Lower leg skin (tissue), 4 donors: Measurements from ENCODE around the gene FAM25C. TPM values are rescaled to one million over a fixed set of nuclear protein-coding genes. Genes with fewer than 3 reads are reported as not detected.
A peak's percentile ranks its signal among the peaks of the same experiment; 100 is the strongest.
"Not testable (repeated sequence)": the region's sequence is repeated elsewhere in the genome, so short reads cannot be mapped to it uniquely, and the experiment has no call there.

Experiments
- DNase-seq, 2 donors: peaks; one replicate each; pipeline ENCODE4 v3.0.0-alpha.2; 2019; ENCODE audit warnings: low spot score in 2 of 2
- H3K4me3 ChIP-seq: fragments of 200-600 bp; sonication (generic); 2 replicates; pipeline ENCODE4 v1.5.1; 2017; ENCODE audit warnings: mild to moderate bottlenecking, low read depth; ENCODE audit not compliant: poor library complexity, severe bottlenecking
- WGBS, 2 donors: methylation state at CpG; one replicate each; pipeline ENCODE4 v1.1.5; 2018; 5-methylcytosine and 5-hydroxymethylcytosine counted together
- intact Hi-C: fragments of 100-400 bp; cut with DNase I; formaldehyde crosslinking; loops from one replicate; pipeline ENCODE4 v1.15.0; 2023; ENCODE audit warnings: low total_unique reads
- total RNA-seq, 4 donors: library from RNA; depleted of rRNA; stranded (reverse); fragments of >200 nt; gene quantifications; one replicate each; pipeline ENCODE4 v1.1.0, GENCODE V29; 2016

FAM25C gene
- total RNA-seq: 100 to 1,000 TPM in 3 of 4 donors, 10 to 100 TPM in 1; 69.4 to 350 (median 241) TPM

GRCh38 chr10:47999691-48000090 is at the start of gene FAM25C:
FAM25C (minus strand) TSS chr10:47999791; CDS start chr10:47999765, 26 bp downstream.
- DNase-seq, H3K4me3 ChIP-seq, intact Hi-C loops: not testable (repeated sequence)
- WGBS, 2 donors: 93% methylated on average over 5 of the region's 9 CpGs; no CpG with 5 or more reads in 1 of the 2 donors

GRCh38 chr10:48044557-48044956 is 45.0 kb upstream of the FAM25C start:
- intact Hi-C loops, H3K4me3 ChIP-seq, DNase-seq: not testable (repeated sequence)
- WGBS, 2 donors: 46 to 48% methylated on average over 2 to 3 of the region's 3 CpGs

GRCh38 chr10:48031390-48031789 is 31.8 kb upstream of the FAM25C start:
- H3K4me3 ChIP-seq, intact Hi-C loops, DNase-seq: not testable (repeated sequence)
- 97% methylated on average over 10 of the region's 19 CpGs; no CpG with 5 or more reads in 1 of the 2 donors for WGBS, 2 donors

GRCh38 chr10:48002306-48002705 is 2.7 kb upstream of the FAM25C start:
- intact Hi-C loops, H3K4me3 ChIP-seq: not testable (repeated sequence)
- WGBS, 2 donors: 22 to 25% methylated on average over 1 of the region's 6 CpGs
- peak in 1 of 2 donors; percentile 20 for DNase-seq

- H3K4me3 ChIP-seq, DNase-seq, intact Hi-C loops: not testable (repeated sequence)
- 43% methylated on average over 1 of the region's 3 CpGs; no CpG with 5 or more reads in 1 of the 2 donors for WGBS, 2 donors
These were observed 5.5 kb downstream of the FAM25C start for GRCh38 chr10:47994045-47994444.

- DNase-seq, intact Hi-C loops, H3K4me3 ChIP-seq: not testable (repeated sequence)
- WGBS, 2 donors: 75 to 79% methylated on average over 7 to 9 of the region's 11 CpGs
These were observed 7.0 kb downstream of the FAM25C start for GRCh38 chr10:47992560-47992959.

GRCh38 chr10:47991706-47992105 is 7.9 kb downstream of the FAM25C start:
- 60 to 62% methylated on average over 10 to 11 of the region's 12 CpGs for WGBS, 2 donors
- H3K4me3 ChIP-seq, intact Hi-C loops: not testable (repeated sequence)
- DNase-seq: peak in 1 of 2 donors; percentile 53

GRCh38 chr10:47990097-47990496 is 9.5 kb downstream of the FAM25C start:
- no CpG with 5 or more reads among the region's 1 CpG for WGBS, 2 donors
- DNase-seq, H3K4me3 ChIP-seq, intact Hi-C loops: not testable (repeated sequence)

- peak in 1 of 2 donors; percentile 39 for DNase-seq
- intact Hi-C loops, H3K4me3 ChIP-seq: not testable (repeated sequence)
- no CpG with 5 or more reads among the region's 4 CpGs for WGBS, 2 donors
These were observed 10.0 kb downstream of the FAM25C start for GRCh38 chr10:47989542-47989950.

- intact Hi-C loops, H3K4me3 ChIP-seq: not testable (repeated sequence)
- 44 to 69% methylated on average over 4 to 10 of the region's 16 CpGs for WGBS, 2 donors
- peak in 1 of 2 donors; percentile 40 for DNase-seq
These were observed 10.7 kb downstream of the FAM25C start for GRCh38 chr10:47988718-47989541.

- H3K4me3 ChIP-seq, DNase-seq, intact Hi-C loops: not testable (repeated sequence)
- WGBS, 2 donors: no CpG with 5 or more reads among the region's 6 CpGs
These were observed 11.6 kb downstream of the FAM25C start for GRCh38 chr10:47987952-47988351.

GRCh38 chr10:47986413-47987230 is 13.0 kb downstream of the FAM25C start:
- H3K4me3 ChIP-seq, intact Hi-C loops, DNase-seq: not testable (repeated sequence)
- 5 to 13% methylated on average over 5 of the region's 49 CpGs for WGBS, 2 donors

- intact Hi-C loops, H3K4me3 ChIP-seq, DNase-seq: not testable (repeated sequence)
- 70 to 100% methylated on average over 1 to 2 of the region's 3 CpGs for WGBS, 2 donors
These were observed 24.2 kb downstream of the FAM25C start for GRCh38 chr10:47975409-47975808.

- intact Hi-C loops, H3K4me3 ChIP-seq, DNase-seq: not testable (repeated sequence)
These were observed 26.5 kb downstream of the FAM25C start for GRCh38 chr10:47973131-47973530.

- intact Hi-C loops, DNase-seq, H3K4me3 ChIP-seq: not testable (repeated sequence)
- no CpG with 5 or more reads among the region's 2 CpGs for WGBS, 2 donors
These were observed 27.5 kb downstream of the FAM25C start for GRCh38 chr10:47972077-47972476.
